A673 (cell line): ENCODE data around the gene GUCA2A. TPM values are rescaled to one million over a fixed set of nuclear protein-coding genes. Genes with fewer than 3 reads are reported as not detected.

Source experiments
- BruUV-seq: library from RNA; stranded (reverse); fragments of 400-500 nt; replicated peaks from 2 replicates; lab custom pipeline; 2021; lab: Mats Ljungman, UMichigan
- CTCF ChIA-PET: fragments of 300-600 bp; sonication (Branson Sonifier 250); formaldehyde crosslinking; loops from one replicate; lab custom pipeline; 2022; ENCODE audit warnings: antibody characterized with exemption; lab: Charles Lee
- POLR2A ChIA-PET: fragments of 300-600 bp; sonication (Branson Sonifier 250); formaldehyde crosslinking; loops from one replicate; lab custom pipeline; 2022; ENCODE audit warnings: antibody characterized with exemption; ENCODE audit not compliant: low non-redundant PET; lab: Charles Lee
- DNase-seq: peaks from one replicate; pipeline ENCODE4 v3.0.0-alpha.2; 2015; ENCODE audit warnings: low spot score
- H3K27ac ChIP-seq: fragments of 200-600 bp; sonication (generic); 2 replicates; pipeline ENCODE4 v1.5.1; 2016; ENCODE audit warnings: mixed run types, low read depth, mild to moderate bottlenecking, mixed read lengths, antibody characterized with exemption, low read length; ENCODE audit not compliant: poor library complexity, severe bottlenecking
- H3K27me3 ChIP-seq: fragments of 200-600 bp; sonication (generic); replicated peaks from 2 replicates; pipeline ENCODE4 v1.6.1; 2017; ENCODE audit warnings: mixed run types, low read depth, mild to moderate bottlenecking, mixed read lengths, antibody characterized with exemption, low read length; ENCODE audit not compliant: insufficient read depth, poor library complexity
- H3K36me3 ChIP-seq: fragments of 200-600 bp; sonication (generic); 2 replicates; pipeline ENCODE4 v1.6.1; 2016; ENCODE audit warnings: mixed run types, mild to moderate bottlenecking, mixed read lengths, antibody characterized with exemption, low read length; ENCODE audit not compliant: insufficient read depth, poor library complexity, severe bottlenecking
- H3K4me1 ChIP-seq: fragments of 200-600 bp; sonication (generic); 2 replicates; pipeline ENCODE4 v1.6.1; 2017; ENCODE audit warnings: mixed run types, mild to moderate bottlenecking, mixed read lengths, antibody characterized with exemption, low read length; ENCODE audit not compliant: insufficient read depth, poor library complexity, severe bottlenecking
- H3K4me3 ChIP-seq: fragments of 200-600 bp; sonication (generic); 2 replicates; pipeline ENCODE4 v1.5.1; 2016; ENCODE audit warnings: low read depth, mixed run types, mild to moderate bottlenecking, mixed read lengths, low read length; ENCODE audit not compliant: poor library complexity, severe bottlenecking
- H3K9me3 ChIP-seq: fragments of 200-600 bp; sonication (generic); 2 replicates; pipeline ENCODE4 v1.6.1; 2016; ENCODE audit warnings: mixed run types, low read depth, mild to moderate bottlenecking, mixed read lengths, antibody characterized with exemption, low read length; ENCODE audit not compliant: poor library complexity, severe bottlenecking
- EZH2 ChIP-seq: fragments of 200-600 bp; sonication (generic); IDR thresholded peaks from 2 replicates; pipeline ENCODE4 v1.6.1; 2017; ENCODE audit warnings: borderline replicate concordance, low read depth, mild to moderate bottlenecking, mixed read lengths, antibody characterized with exemption, low read length; ENCODE audit not compliant: poor library complexity, severe bottlenecking
- intact Hi-C: fragments of 100-400 bp; cut with micrococcal nuclease; formaldehyde crosslinking; loops from one replicate; pipeline ENCODE4 v1.10.0; 2022; ENCODE audit not compliant: unreplicated experiment
- total RNA-seq: library from RNA; stranded (reverse); gene quantifications from 2 replicates; pipeline ENCODE4 v1.2.3, GENCODE V29; 2021
- TF ChIP-seq, protein P1 (sequence below): fragments of 300-800, 200-600 bp; sonication (generic); conservative IDR thresholded peaks from 2 replicates; pipeline ENCODE4 v1.5.1; 2017; ENCODE audit warnings: low read depth, mild to moderate bottlenecking, antibody characterized with exemption, low read length, moderate library complexity, mixed read lengths

Gene GUCA2A
- total RNA-seq, 1 experiment from 2014 or later: not detected

DNA sequence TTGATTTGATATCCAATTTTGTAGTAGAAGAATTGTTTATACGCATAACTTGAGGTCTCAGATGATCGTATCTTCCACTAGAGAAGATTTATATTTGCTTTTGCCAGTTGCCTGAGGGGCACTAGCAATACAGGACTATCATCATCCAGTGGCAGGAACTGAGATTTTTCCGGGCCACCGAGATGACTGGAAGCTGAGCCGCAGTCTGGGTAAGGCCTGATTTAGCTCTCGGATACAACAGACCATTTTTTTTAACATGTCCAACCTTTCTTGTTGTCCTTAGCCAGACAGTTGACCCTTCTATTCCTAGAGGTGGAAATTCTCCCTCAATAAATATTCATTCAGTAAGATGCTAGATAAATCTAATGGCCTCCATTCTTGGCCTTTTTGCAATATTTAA is 36.8 kb downstream of the GUCA2A start:
- no peak for DNase-seq
- no TSS peak for BruUV-seq
- H3K36me3 ChIP-seq: no peaks in the 10 kb centered on the region
- ChIA-PET CTCF (no interaction called here), POLR2A (no interaction called here)
- peaks cover 4% of the 10 kb centered on the region for H3K27me3 ChIP-seq
- no peak overlapping the region for H3K4me3 ChIP-seq
- no peaks in the 10 kb centered on the region for H3K4me1 ChIP-seq
- no peaks in the 10 kb centered on the region for H3K9me3 ChIP-seq
- intact Hi-C loops: no loop called here
- no peak overlapping the region for H3K27ac ChIP-seq
- TF ChIP-seq EZH2: no peak
- TF ChIP-seq, protein P1, sequence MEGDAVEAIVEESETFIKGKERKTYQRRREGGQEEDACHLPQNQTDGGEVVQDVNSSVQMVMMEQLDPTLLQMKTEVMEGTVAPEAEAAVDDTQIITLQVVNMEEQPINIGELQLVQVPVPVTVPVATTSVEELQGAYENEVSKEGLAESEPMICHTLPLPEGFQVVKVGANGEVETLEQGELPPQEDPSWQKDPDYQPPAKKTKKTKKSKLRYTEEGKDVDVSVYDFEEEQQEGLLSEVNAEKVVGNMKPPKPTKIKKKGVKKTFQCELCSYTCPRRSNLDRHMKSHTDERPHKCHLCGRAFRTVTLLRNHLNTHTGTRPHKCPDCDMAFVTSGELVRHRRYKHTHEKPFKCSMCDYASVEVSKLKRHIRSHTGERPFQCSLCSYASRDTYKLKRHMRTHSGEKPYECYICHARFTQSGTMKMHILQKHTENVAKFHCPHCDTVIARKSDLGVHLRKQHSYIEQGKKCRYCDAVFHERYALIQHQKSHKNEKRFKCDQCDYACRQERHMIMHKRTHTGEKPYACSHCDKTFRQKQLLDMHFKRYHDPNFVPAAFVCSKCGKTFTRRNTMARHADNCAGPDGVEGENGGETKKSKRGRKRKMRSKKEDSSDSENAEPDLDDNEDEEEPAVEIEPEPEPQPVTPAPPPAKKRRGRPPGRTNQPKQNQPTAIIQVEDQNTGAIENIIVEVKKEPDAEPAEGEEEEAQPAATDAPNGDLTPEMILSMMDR: no peak

DNA sequence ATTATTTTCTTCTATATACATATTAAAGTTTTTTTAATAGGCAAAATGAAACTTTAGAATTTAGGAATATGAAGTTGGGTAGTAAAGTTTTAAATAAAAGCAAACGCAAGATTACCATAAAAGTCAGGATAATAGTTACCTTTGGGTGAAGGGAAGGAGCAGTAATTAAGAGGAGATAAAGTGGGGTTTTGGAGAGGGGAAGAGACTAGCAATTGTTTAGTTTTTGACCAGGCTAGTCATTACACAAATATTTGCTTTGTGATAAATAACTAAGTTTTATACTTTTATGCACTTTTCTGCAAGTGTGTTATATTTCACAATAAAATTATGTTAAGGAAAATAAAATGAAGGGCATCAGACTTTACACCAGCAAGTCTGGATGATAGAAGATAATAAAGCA is 39.0 kb downstream of the GUCA2A start:
- ChIA-PET POLR2A (no interaction called here), CTCF (no interaction called here)
- BruUV-seq: no TSS peak
- no peaks in the 10 kb centered on the region for H3K9me3 ChIP-seq
- peaks cover 4% of the 10 kb centered on the region for H3K27me3 ChIP-seq
- DNase-seq: no peak
- H3K4me1 ChIP-seq: no peaks in the 10 kb centered on the region
- no peak overlapping the region for H3K4me3 ChIP-seq
- no peak overlapping the region for H3K27ac ChIP-seq
- no peaks in the 10 kb centered on the region for H3K36me3 ChIP-seq
- TF ChIP-seq, protein P1: no peak
- no peak for TF ChIP-seq EZH2
- intact Hi-C loops: no loop called here

DNA sequence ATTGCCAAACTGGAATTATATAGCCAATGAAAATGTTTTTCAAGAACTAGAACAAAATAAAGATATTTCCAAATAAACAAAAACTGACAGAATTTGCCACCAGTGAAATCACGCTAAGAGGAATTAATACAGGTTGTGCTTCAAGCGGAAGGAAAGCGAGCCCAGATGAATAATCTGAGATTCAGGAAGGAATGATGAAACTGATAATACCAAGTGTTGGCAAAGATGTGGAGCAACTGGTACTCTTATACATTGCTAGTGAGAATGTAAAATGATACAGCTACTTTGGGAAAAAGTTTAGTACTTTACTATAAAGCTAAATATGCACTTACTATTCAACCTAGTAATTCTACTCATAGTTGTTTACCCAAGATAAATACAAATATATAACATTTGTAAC is 42.1 kb downstream of the GUCA2A start:
- CTCF ChIA-PET: no interaction called here

More for the DNA sequence above, 42.1 kb downstream of the GUCA2A start:
- Histone ChIP-seq H3K27ac (no peak overlapping the region), H3K36me3 (no peaks in the 10 kb centered on the region), H3K27me3 (peaks cover 4% of the 10 kb centered on the region), H3K9me3 (no peaks in the 10 kb centered on the region), H3K4me3 (no peak overlapping the region), H3K4me1 (no peaks in the 10 kb centered on the region)
- DNase-seq: no peak
- intact Hi-C loops: no loop called here
- no peak for TF ChIP-seq EZH2
- TF ChIP-seq, protein P1: no peak
- POLR2A ChIA-PET: no interaction called here
- no TSS peak for BruUV-seq
